AG10803 (cell line): ENCODE data around the gene ERLEC1.

Experiments
- DNase-seq: peaks from one replicate; pipeline ENCODE4 v3.0.0; 2010; ENCODE audit warnings: low read depth
- H3K4me3 ChIP-seq: 2 replicates; pipeline ENCODE4 v1.5.1; 2011; ENCODE audit warnings: mild to moderate bottlenecking, low read length, control low read depth
- TF ChIP-seq, protein P1 (sequence below): conservative IDR thresholded peaks from 2 replicates; pipeline ENCODE4 v1.5.1; 2011; ENCODE audit warnings: mild to moderate bottlenecking, low read length, control low read depth, inconsistent platforms

Gene ERLEC1

DNA sequence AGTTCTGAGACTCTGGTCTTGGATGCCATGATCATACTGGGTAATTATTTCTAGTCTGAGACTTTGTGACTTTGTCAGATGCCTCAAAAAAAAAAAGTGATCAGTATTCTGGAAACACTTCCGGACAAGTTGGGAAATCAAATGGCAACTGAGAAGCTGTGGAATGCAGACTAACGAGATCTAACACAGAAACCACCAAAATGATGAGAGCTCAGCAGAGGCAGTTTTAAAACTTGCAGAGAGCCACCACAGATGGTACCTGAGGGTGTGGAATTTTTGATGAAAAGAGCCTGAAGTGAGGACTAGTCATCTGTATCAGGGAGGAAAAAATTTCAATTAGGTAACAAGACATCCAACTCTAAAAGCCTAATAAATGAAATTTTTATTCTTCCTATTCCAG lies 78.4 kb downstream of the ERLEC1 start:
- TF ChIP-seq, protein P1, sequence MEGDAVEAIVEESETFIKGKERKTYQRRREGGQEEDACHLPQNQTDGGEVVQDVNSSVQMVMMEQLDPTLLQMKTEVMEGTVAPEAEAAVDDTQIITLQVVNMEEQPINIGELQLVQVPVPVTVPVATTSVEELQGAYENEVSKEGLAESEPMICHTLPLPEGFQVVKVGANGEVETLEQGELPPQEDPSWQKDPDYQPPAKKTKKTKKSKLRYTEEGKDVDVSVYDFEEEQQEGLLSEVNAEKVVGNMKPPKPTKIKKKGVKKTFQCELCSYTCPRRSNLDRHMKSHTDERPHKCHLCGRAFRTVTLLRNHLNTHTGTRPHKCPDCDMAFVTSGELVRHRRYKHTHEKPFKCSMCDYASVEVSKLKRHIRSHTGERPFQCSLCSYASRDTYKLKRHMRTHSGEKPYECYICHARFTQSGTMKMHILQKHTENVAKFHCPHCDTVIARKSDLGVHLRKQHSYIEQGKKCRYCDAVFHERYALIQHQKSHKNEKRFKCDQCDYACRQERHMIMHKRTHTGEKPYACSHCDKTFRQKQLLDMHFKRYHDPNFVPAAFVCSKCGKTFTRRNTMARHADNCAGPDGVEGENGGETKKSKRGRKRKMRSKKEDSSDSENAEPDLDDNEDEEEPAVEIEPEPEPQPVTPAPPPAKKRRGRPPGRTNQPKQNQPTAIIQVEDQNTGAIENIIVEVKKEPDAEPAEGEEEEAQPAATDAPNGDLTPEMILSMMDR = no peak
- peak; percentile 53 for DNase-seq
- H3K4me3 ChIP-seq = no peak overlapping the region

DNA sequence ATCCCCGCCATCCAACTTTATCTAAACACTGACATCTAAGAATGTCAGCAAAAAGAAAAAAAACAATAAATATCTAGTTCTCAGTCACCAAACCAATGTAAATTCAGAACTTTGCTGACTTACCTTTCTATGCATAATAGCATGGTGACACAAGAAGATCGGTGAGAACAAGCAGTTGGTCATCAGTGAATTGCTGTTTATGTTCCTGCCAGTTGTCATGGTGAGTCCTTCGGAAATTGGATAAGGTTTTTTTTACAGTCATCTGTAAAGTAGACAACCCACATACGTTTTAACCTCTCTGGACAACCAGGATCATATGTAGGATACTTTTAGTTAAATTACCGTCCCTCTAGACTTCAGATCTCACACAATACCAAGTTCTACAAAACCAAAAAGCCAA lies 79.1 kb downstream of the ERLEC1 start:
- TF ChIP-seq, protein P1 = no peak
- no peak for DNase-seq
- H3K4me3 ChIP-seq = no peak overlapping the region

DNA sequence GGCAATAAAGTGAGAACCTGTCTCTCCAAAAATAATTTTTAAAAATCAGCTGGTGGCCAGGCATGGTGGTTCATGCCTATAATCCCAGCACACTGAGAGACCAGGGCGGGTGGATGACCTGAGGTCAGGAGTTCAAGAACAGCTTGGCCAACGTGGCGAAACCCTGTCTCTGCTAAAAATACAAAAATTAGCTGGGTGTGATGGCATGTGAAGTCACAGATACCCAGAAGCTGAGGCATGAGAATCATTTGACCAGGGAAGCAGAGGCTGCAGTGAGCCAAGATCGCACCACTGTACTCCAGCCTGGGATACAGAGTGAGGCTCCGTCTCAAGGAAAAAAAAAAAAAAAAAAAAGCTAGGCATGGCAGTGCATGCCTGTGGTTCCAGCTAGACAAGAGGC lies 80.3 kb downstream of the ERLEC1 start:
- no peak for DNase-seq
- TF ChIP-seq, protein P1 = no peak
- no peak overlapping the region for H3K4me3 ChIP-seq

DNA sequence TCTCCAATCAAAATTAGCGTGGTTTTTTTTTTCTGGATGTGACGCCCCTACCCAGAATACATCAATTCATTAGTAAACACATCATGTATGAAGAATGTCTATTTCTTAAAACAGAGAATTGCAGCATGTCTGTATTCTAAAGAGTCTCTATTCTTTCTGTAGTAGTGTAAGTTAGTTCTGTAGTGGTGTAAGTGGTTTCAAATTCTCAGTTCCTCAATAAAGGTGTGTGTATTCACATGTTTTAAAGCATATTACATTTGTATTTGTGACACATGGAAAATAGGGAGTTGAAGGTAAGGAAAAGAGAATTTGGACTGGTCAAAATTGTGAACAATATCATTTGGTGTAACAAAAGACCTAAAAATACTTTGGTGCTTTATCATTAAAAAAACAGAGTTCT lies 80.9 kb downstream of the ERLEC1 start:
- TF ChIP-seq, protein P1 = no peak
- DNase-seq = no peak
- no peak overlapping the region for H3K4me3 ChIP-seq
